Fibroblast of skin of right biceps (primary cell): ENCODE results near the gene RIN3.

Experiments used
- DNase-seq: peaks from one replicate; pipeline ENCODE4 v3.0.0-alpha.2; 2013

The RIN3 gene

GRCh38 chr14:92511453-92512238, 1.9 kb upstream of the RIN3 start:
- peak; percentile 99 for DNase-seq

- DNase-seq = no peak
Measured at GRCh38 chr14:92512807-92513203, 776 bp upstream of the RIN3 start.

- DNase-seq = no peak
Measured at GRCh38 chr14:92513966-92514843, 624 bp downstream of the RIN3 start.

GRCh38 chr14:92514844-92515514, 1.4 kb downstream of the RIN3 start:
- no peak for DNase-seq

GRCh38 chr14:92515546-92516343, 2.2 kb downstream of the RIN3 start:
- DNase-seq = no peak

- no peak for DNase-seq
Measured at GRCh38 chr14:92516344-92516965, 2.9 kb downstream of the RIN3 start.

GRCh38 chr14:92516966-92517506, 3.5 kb downstream of the RIN3 start:
- DNase-seq = no peak

GRCh38 chr14:92517761-92518160, 4.2 kb downstream of the RIN3 start:
- DNase-seq = no peak

- DNase-seq = no peak
Measured at GRCh38 chr14:92519246-92520101, 5.9 kb downstream of the RIN3 start.

- DNase-seq = no peak
Measured at GRCh38 chr14:92520102-92521057, 6.8 kb downstream of the RIN3 start.

- DNase-seq = no peak
Measured at GRCh38 chr14:92521058-92521415, 7.5 kb downstream of the RIN3 start.

GRCh38 chr14:92523752-92524151, 10.2 kb downstream of the RIN3 start:
- no peak for DNase-seq

- DNase-seq = no peak
Measured at GRCh38 chr14:92524602-92525185, 11.1 kb downstream of the RIN3 start.

- DNase-seq = no peak
Measured at GRCh38 chr14:92525322-92526095, 11.9 kb downstream of the RIN3 start.

- DNase-seq = peak; percentile 65
Measured at GRCh38 chr14:92527721-92528120, 14.1 kb downstream of the RIN3 start.

GRCh38 chr14:92528486-92529100, 15.0 kb downstream of the RIN3 start:
- DNase-seq = no peak

GRCh38 chr14:92529903-92530302, 16.3 kb downstream of the RIN3 start:
- no peak for DNase-seq
